ENCODE results near the gene TMEM272. TPM values are rescaled to one million over a fixed set of nuclear protein-coding genes. Genes with fewer than 3 reads are reported as not detected.

Gene TMEM272
- total RNA-seq, 1 donor from 2014 or later: 2.9 TPM

DNA sequence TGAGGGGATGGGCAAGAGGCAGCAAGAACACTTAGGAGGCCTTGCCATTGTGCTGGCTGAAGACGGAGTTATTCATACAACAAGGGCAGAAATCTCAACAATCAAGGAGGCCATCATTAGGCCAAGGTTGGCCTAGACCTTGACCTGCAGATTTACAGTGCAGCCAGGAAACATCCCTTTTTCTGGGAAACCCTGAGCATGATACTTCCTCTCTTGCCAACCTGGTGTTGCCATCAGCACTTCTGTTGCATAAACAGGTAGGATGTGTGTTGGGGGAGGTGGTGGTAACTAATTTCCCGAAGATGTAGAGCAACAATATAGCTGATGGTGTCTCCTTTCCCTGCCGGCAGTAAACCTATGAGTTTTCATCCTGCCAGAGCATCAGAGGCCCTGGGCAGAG lies 8.0 kb downstream of the TMEM272 start:
- Mint-ChIP-seq H3K4me3 (no peak overlapping the region), H3K27me3 (ENCODE audit: low read depth) (peaks cover 2% of the 10 kb centered on the region), H3K27ac (no peak overlapping the region), H3K9me3 (no peaks in the 10 kb centered on the region), H3K36me3 (no peaks in the 10 kb centered on the region), H3K4me1 (peaks cover 2% of the 10 kb centered on the region)
- no peak for DNase-seq (ENCODE audit: low spot score in 2 of 2, unreplicated experiment in 2 of 2)
- TF ChIP-seq CTCF (IDR thresholded peaks at IDR 0.05; ENCODE audit: unreplicated experiment): no peak

- Mint-ChIP-seq H3K4me3 (no peak overlapping the region), H3K36me3 (no peaks in the 10 kb centered on the region), H3K9me3 (no peaks in the 10 kb centered on the region), H3K4me1 (peaks cover 2% of the 10 kb centered on the region), H3K27ac (no peak overlapping the region), H3K27me3 (ENCODE audit: low read depth) (peaks cover 2% of the 10 kb centered on the region)
- no peak for DNase-seq (ENCODE audit: low spot score in 2 of 2, unreplicated experiment in 2 of 2)
- no peak for TF ChIP-seq CTCF (IDR thresholded peaks at IDR 0.05; ENCODE audit: unreplicated experiment)
These were observed 10.3 kb downstream of the TMEM272 start for GRCh38 chr13:51834581-51835171.

GRCh38 chr13:51833980-51834379 lies 11.0 kb downstream of the TMEM272 start:
- TF ChIP-seq CTCF (IDR thresholded peaks at IDR 0.05; ENCODE audit: unreplicated experiment): no peak
- DNase-seq (ENCODE audit: low spot score in 2 of 2, unreplicated experiment in 2 of 2): no peak

GRCh38 chr13:51832471-51833152 lies 12.4 kb downstream of the TMEM272 start:
- H3K36me3 Mint-ChIP-seq: no peaks in the 10 kb centered on the region
- peaks cover 2% of the 10 kb centered on the region for H3K4me1 Mint-ChIP-seq
- H3K27me3 Mint-ChIP-seq (ENCODE audit: low read depth): peaks cover 2% of the 10 kb centered on the region
- no peak for TF ChIP-seq CTCF (IDR thresholded peaks at IDR 0.05; ENCODE audit: unreplicated experiment)
- no peak for DNase-seq (ENCODE audit: low spot score in 2 of 2, unreplicated experiment in 2 of 2)
- H3K27ac Mint-ChIP-seq: no peak overlapping the region
- no peaks in the 10 kb centered on the region for H3K9me3 Mint-ChIP-seq
- H3K4me3 Mint-ChIP-seq: no peak overlapping the region

More at GRCh38 chr13:51833980-51834379, 11.0 kb downstream of the TMEM272 start:
- no peak overlapping the region for H3K4me3 Mint-ChIP-seq
- no peaks in the 10 kb centered on the region for H3K36me3 Mint-ChIP-seq
- H3K27ac Mint-ChIP-seq: no peak overlapping the region
- H3K9me3 Mint-ChIP-seq: no peaks in the 10 kb centered on the region
- peaks cover 2% of the 10 kb centered on the region for H3K27me3 Mint-ChIP-seq (ENCODE audit: low read depth)
- peaks cover 2% of the 10 kb centered on the region for H3K4me1 Mint-ChIP-seq

GRCh38 chr13:51831519-51831918 lies 13.5 kb downstream of the TMEM272 start:
- Mint-ChIP-seq H3K27ac (no peak overlapping the region), H3K36me3 (no peaks in the 10 kb centered on the region), H3K9me3 (no peaks in the 10 kb centered on the region), H3K4me1 (peaks cover 9% of the 10 kb centered on the region), H3K4me3 (no peak overlapping the region), H3K27me3 (ENCODE audit: low read depth) (peaks cover 2% of the 10 kb centered on the region)
- no peak for DNase-seq (ENCODE audit: low spot score in 2 of 2, unreplicated experiment in 2 of 2)
- no peak for TF ChIP-seq CTCF (IDR thresholded peaks at IDR 0.05; ENCODE audit: unreplicated experiment)
